HepG2 (cell line): Measurements from ENCODE around the gene ARHGEF12. TPM values are rescaled to one million over a fixed set of nuclear protein-coding genes. Genes with fewer than 3 reads are reported as not detected.

Source experiments
- KDM5B ChIP-seq: sonication (generic); formaldehyde crosslinking; IDR thresholded peaks from 2 replicates; pipeline ENCODE4 v1.4.0; 2020; ENCODE audit warnings: missing genetic modification reagents, mild to moderate bottlenecking, borderline replicate concordance
- MEIS2 ChIP-seq: sonication (generic); formaldehyde crosslinking; IDR thresholded peaks from 2 replicates; pipeline ENCODE4 v1.9.0; 2021; ENCODE audit warnings: mild to moderate bottlenecking, missing genetic modification reagents
- PAWR ChIP-seq: sonication (generic); formaldehyde crosslinking; IDR thresholded peaks from 2 replicates; pipeline ENCODE4 v1.4.0; 2020; ENCODE audit warnings: missing genetic modification reagents, mild to moderate bottlenecking, borderline replicate concordance
- SNAPC4 ChIP-seq: sonication (generic); formaldehyde crosslinking; IDR thresholded peaks from 2 replicates; pipeline ENCODE4 v1.4.0; 2020; ENCODE audit warnings: mild to moderate bottlenecking, missing genetic modification reagents
- ZBED4 ChIP-seq: sonication (generic); formaldehyde crosslinking; IDR thresholded peaks from 2 replicates; pipeline ENCODE4 v1.4.0; 2020; ENCODE audit warnings: missing genetic modification reagents, borderline replicate concordance
- ZFP36L2 ChIP-seq: sonication (generic); formaldehyde crosslinking; IDR thresholded peaks from 2 replicates; pipeline ENCODE4 v1.4.0; 2020; ENCODE audit warnings: missing genetic modification reagents
- ZNF670 ChIP-seq: sonication (generic); formaldehyde crosslinking; IDR thresholded peaks from 2 replicates; pipeline ENCODE4 v1.8.0; 2022; ENCODE audit warnings: mild to moderate bottlenecking, missing genetic modification reagents, borderline replicate concordance
- polyA plus RNA-seq, 8 experiments: library from polyadenylated mRNA; depleted of rRNA in 3 of 8; stranded (reverse) in 7 of 8; unstranded in 1 of 8; fragments of >200 nt; fragmentation: Illumina TruSeq in 4 of 8; extraction: Trizol in 4 of 8; gene quantifications; 2 replicates each; pipeline versions ENCODE4 v1.2.1 to v1.2.3, GENCODE V29; 2011 to 2016; ENCODE audit warnings: low read depth in 4 of 8, missing spikeins in 1 of 8, mixed read lengths in 1 of 8; ENCODE audit not compliant: insufficient read depth in 1 of 8
- total RNA-seq, 5 experiments: library from RNA; depleted of rRNA; stranded (reverse); fragments of >200 nt; fragmentation: Illumina TruSeq; extraction: Trizol; gene quantifications; 2 replicates each; pipeline ENCODE4 v1.2.3, GENCODE V29; 2016; ENCODE audit warnings: low read depth in 1 of 5
- TF ChIP-seq, protein P1 (sequence below): sonication (generic); formaldehyde crosslinking; conservative IDR thresholded peaks from 2 replicates; pipeline ENCODE4 v1.4.0; 2020; ENCODE audit warnings: missing genetic modification reagents

The ARHGEF12 gene
- total and polyA plus RNA-seq, 2 of the 13 experiments (the other 11 are each of a cell fraction or from before 2014, with no cell fraction given): 17.9 to 54.4 TPM

- TF ChIP-seq, protein P1, sequence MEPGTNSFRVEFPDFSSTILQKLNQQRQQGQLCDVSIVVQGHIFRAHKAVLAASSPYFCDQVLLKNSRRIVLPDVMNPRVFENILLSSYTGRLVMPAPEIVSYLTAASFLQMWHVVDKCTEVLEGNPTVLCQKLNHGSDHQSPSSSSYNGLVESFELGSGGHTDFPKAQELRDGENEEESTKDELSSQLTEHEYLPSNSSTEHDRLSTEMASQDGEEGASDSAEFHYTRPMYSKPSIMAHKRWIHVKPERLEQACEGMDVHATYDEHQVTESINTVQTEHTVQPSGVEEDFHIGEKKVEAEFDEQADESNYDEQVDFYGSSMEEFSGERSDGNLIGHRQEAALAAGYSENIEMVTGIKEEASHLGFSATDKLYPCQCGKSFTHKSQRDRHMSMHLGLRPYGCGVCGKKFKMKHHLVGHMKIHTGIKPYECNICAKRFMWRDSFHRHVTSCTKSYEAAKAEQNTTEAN (CRISPR knock-in tag): no peak
- TF ChIP-seq MEIS2 (CRISPR knock-in tag) (no peak), KDM5B (CRISPR knock-in tag) (no peak), SNAPC4 (no peak), ZBED4 (CRISPR knock-in tag) (no peak), ZNF670 (CRISPR knock-in tag) (no peak), ZFP36L2 (no peak), PAWR (no peak)
Observed at GRCh38 chr11:120337355-120338106, 1.3 kb downstream of the ARHGEF12 start (continued).
